Natural killer cell (primary cell): Measurements from ENCODE around the gene OR10C1. TPM values are rescaled to one million over a fixed set of nuclear protein-coding genes. Genes with fewer than 3 reads are reported as not detected.

Experiments
- ATAC-seq, 3 donors: fragments of 150-1000 bp in 2 of 3; fragments of 200-7000 bp in 1 of 3; cut with Tn5 transposase; 1 replicate in 1 of 3; 2 replicates in 2 of 3; pipeline ENCODE4 v1.10.0; 2021; ENCODE audit warnings: mild to moderate bottlenecking in 2 of 3, moderate library complexity in 2 of 3
- DNase-seq, 2 donors: peaks; one replicate each; pipeline versions ENCODE4 v3.0.0 to v3.0.0-alpha.2; 2013 to 2021; ENCODE audit warnings: mixed read lengths in 1 of 2
- H3K27ac ChIP-seq: one replicate; pipeline ENCODE4 v1.5.1; 2013; ENCODE audit warnings: mild to moderate bottlenecking, low read length
- H3K27me3 ChIP-seq: one replicate; pipeline ENCODE4 v1.6.1; 2013; ENCODE audit warnings: low read length; ENCODE audit not compliant: control insufficient read depth, insufficient read depth
- H3K36me3 ChIP-seq: one replicate; pipeline ENCODE4 v1.6.1; 2013; ENCODE audit warnings: low read length; ENCODE audit not compliant: control insufficient read depth, insufficient read depth
- H3K4me1 ChIP-seq: one replicate; pipeline ENCODE4 v1.6.1; 2013; ENCODE audit warnings: low read length; ENCODE audit not compliant: control insufficient read depth, insufficient read depth
- H3K4me3 ChIP-seq: one replicate; pipeline ENCODE4 v1.5.1; 2013; ENCODE audit warnings: low read length
- H3K9me3 ChIP-seq: one replicate; pipeline ENCODE4 v1.6.1; 2013; ENCODE audit warnings: low read length; ENCODE audit not compliant: control insufficient read depth, insufficient read depth
- H3K27ac Mint-ChIP-seq, 2 donors: one replicate each; pipeline ENCODE4 v1.8.0; 2022; ENCODE audit warnings: mild to moderate bottlenecking in 2 of 2, mixed read lengths in 2 of 2, moderate library complexity in 1 of 2
- H3K27me3 Mint-ChIP-seq, 2 donors: one replicate each; pipeline ENCODE4 v1.8.0; 2022; ENCODE audit warnings: low read depth in 2 of 2, mixed read lengths in 2 of 2
- H3K36me3 Mint-ChIP-seq: one replicate; pipeline ENCODE4 v1.8.0; 2022; ENCODE audit warnings: mixed read lengths
- H3K4me1 Mint-ChIP-seq, 2 donors: one replicate each; pipeline ENCODE4 v1.8.0; 2022; ENCODE audit warnings: mixed read lengths in 2 of 2
- H3K4me3 Mint-ChIP-seq: one replicate; pipeline ENCODE4 v1.8.0; 2022; ENCODE audit warnings: mild to moderate bottlenecking, moderate library complexity, mixed read lengths
- H3K9me3 Mint-ChIP-seq, 2 donors: one replicate each; pipeline ENCODE4 v1.8.0; 2022; ENCODE audit warnings: mixed read lengths in 2 of 2
- CTCF ChIP-seq: fragments of 200-600 bp; IDR thresholded peaks from one replicate; pipeline ENCODE4 v1.8.0; 2022; ENCODE audit warnings: antibody characterized with exemption
- WGBS: methylation state at CpG from one replicate; pipeline ENCODE4 v1.1.7; 2013; ENCODE audit warnings: missing lambda C conversion rate; ENCODE audit not compliant: insufficient coverage; 5-methylcytosine and 5-hydroxymethylcytosine counted together
- intact Hi-C: fragments of 100-400 bp; cut with micrococcal nuclease; formaldehyde crosslinking; loops from one replicate; pipeline ENCODE4 v1.14.2; 2022
- total RNA-seq, 4 donors: library from RNA; stranded (reverse); fragments of 120-200 nt in 1 of 4; gene quantifications; one replicate each; pipeline versions ENCODE4 v1.2.3 to v1.2.4, GENCODE V29; 2013 to 2022

The OR10C1 gene
- total RNA-seq, 3 donors from 2014 or later (not counting 1 experiment from before 2014, with no cell fraction given) = not detected

- Histone ChIP-seq H3K4me3 (no peak overlapping the region), H3K27me3 (no peaks in the 10 kb centered on the region), H3K4me1 (no peaks in the 10 kb centered on the region), H3K27ac (no peak overlapping the region), H3K36me3 (no peaks in the 10 kb centered on the region), H3K9me3 (no peaks in the 10 kb centered on the region)
- WGBS = 11% methylated on average over 2 of the region's 4 CpGs
- DNase-seq (no peak), ATAC-seq (no peak)
- Mint-ChIP-seq H3K36me3 (no peaks in the 10 kb centered on the region), H3K4me3 (no peak overlapping the region), H3K4me1 (no peaks in the 10 kb centered on the region), H3K27ac (no peak overlapping the region), H3K27me3 (peaks cover 11 to 44% of the 10 kb centered on the region in 2 donors), H3K9me3 (no peaks in the 10 kb centered on the region)
- no peak for TF ChIP-seq CTCF
- intact Hi-C loops = no loop called here
Measured at GRCh38 chr6:29486577-29486976, 47.5 kb downstream of the OR10C1 start.

GRCh38 chr6:29487131-29487530 is 48.0 kb downstream of the OR10C1 start:
- peaks cover 11 to 42% of the 10 kb centered on the region in 2 donors for H3K27me3 Mint-ChIP-seq
- no peaks in the 10 kb centered on the region for H3K36me3 Mint-ChIP-seq

GRCh38 chr6:29487660-29488059 is 48.6 kb downstream of the OR10C1 start, which contains the start of gene MAS1L:
TSS of gene MAS1L (minus strand) at chr6:29487956. CDS start at chr6:29487902, 54 bp downstream.
- no peak for DNase-seq
- no peak for TF ChIP-seq CTCF
- H3K27ac Mint-ChIP-seq = no peak within 1 kb of the TSS
- no peak within 1 kb of the TSS for H3K4me3 Mint-ChIP-seq
- no peaks in the 10 kb centered on the region for H3K9me3 ChIP-seq
- H3K36me3 Mint-ChIP-seq = no peaks in the 10 kb centered on the region
- no peak within 1 kb of the TSS for H3K4me3 ChIP-seq
- H3K4me1 Mint-ChIP-seq = no peaks in the 10 kb centered on the region
- H3K4me1 ChIP-seq = no peaks in the 10 kb centered on the region
- peaks cover 8 to 42% of the 10 kb centered on the region in 2 donors for H3K27me3 Mint-ChIP-seq
- H3K36me3 ChIP-seq = no peaks in the 10 kb centered on the region
- H3K9me3 Mint-ChIP-seq = no peaks in the 10 kb centered on the region
- WGBS = 72% methylated on average over 2 of the region's 2 CpGs
- H3K27ac ChIP-seq = no peak within 1 kb of the TSS
- H3K27me3 ChIP-seq = no peaks in the 10 kb centered on the region
- intact Hi-C loops = no loop called here
- no peak for ATAC-seq

More at GRCh38 chr6:29487131-29487530, 48.0 kb downstream of the OR10C1 start:
- no peak overlapping the region for H3K27ac ChIP-seq
- H3K4me1 ChIP-seq = no peaks in the 10 kb centered on the region
- Mint-ChIP-seq H3K4me1 (no peaks in the 10 kb centered on the region), H3K9me3 (no peaks in the 10 kb centered on the region), H3K27ac (no peak overlapping the region), H3K4me3 (no peak overlapping the region)
- H3K36me3 ChIP-seq = no peaks in the 10 kb centered on the region
- H3K9me3 ChIP-seq = no peaks in the 10 kb centered on the region
- no peak overlapping the region for H3K4me3 ChIP-seq
- no peak for ATAC-seq
- intact Hi-C loops = no loop called here
- no peak for TF ChIP-seq CTCF
- 90% methylated on average over 5 of the region's 5 CpGs for WGBS
- DNase-seq = no peak
- H3K27me3 ChIP-seq = no peaks in the 10 kb centered on the region

GRCh38 chr6:29488874-29489273 is 49.8 kb downstream of the OR10C1 start:
- no peak overlapping the region for H3K27ac ChIP-seq
- DNase-seq = no peak
- no peaks in the 10 kb centered on the region for H3K27me3 ChIP-seq

More at GRCh38 chr6:29488874-29489273, 49.8 kb downstream of the OR10C1 start:
- no peak overlapping the region for H3K27ac Mint-ChIP-seq
- Histone ChIP-seq H3K9me3 (no peaks in the 10 kb centered on the region), H3K4me3 (no peak overlapping the region), H3K36me3 (no peaks in the 10 kb centered on the region), H3K4me1 (no peaks in the 10 kb centered on the region)
- TF ChIP-seq CTCF = no peak
- H3K4me1 Mint-ChIP-seq = no peaks in the 10 kb centered on the region
- no peak overlapping the region for H3K4me3 Mint-ChIP-seq
- no peaks in the 10 kb centered on the region for H3K9me3 Mint-ChIP-seq
- H3K36me3 Mint-ChIP-seq = no peaks in the 10 kb centered on the region
- intact Hi-C loops = no loop called here
- peaks cover 8 to 32% of the 10 kb centered on the region in 2 donors for H3K27me3 Mint-ChIP-seq
- no peak for ATAC-seq
